Measurements from ENCODE around the gene HSP90B1. TPM values are rescaled to one million over a fixed set of nuclear protein-coding genes. Genes with fewer than 3 reads are reported as not detected.

HSP90B1 gene
- total RNA-seq, 1 donor from 2014 or later, result 250 TPM

DNA sequence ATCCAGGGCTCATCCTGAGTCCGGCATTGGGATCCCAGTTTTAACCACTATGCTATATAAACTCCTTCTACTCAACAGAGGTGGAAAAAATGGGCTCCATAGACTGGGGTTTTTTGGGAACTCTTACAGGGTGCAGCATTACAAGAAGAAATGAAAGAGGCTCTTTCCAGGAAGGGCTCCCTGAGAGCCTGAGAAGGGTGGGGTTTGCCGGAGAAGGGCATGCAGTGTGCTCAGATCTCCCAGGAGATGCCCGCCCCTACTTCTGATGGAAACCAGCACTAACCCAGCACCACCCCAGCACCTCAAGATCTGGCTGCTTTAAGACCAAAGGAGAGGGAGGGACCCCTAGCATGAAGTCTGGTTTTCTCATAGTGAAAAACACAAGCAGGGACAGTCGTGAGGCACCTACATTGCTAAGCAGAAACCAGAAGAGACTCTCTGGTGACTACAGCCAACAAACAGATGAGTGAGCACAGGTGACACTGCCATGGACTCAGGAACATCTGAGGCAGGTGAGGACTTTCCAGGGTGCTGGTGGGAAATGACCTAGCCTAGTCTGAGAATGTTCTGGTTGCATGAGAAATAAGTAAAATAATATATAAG, 43.9 kb upstream of the HSP90B1 start:
- Histone ChIP-seq H3K27ac (no peak overlapping the region), H3K4me1 (no peaks in the 10 kb centered on the region), H3K27me3 (no peaks in the 10 kb centered on the region), H3K4me3 (no peak overlapping the region), H3K9me3 (no peaks in the 10 kb centered on the region), H3K36me3 (no peaks in the 10 kb centered on the region)
- no peak for DNase-seq (ENCODE audit: low spot score in 2 of 2)
- no peak for TF ChIP-seq CTCF (IDR thresholded peaks at IDR 0.05)
- intact Hi-C loops (cut with DNase I), result no loop called here

- Histone ChIP-seq H3K36me3 (no peaks in the 10 kb centered on the region), H3K27ac (no peak overlapping the region), H3K27me3 (no peaks in the 10 kb centered on the region), H3K4me3 (no peak overlapping the region), H3K4me1 (no peaks in the 10 kb centered on the region), H3K9me3 (no peaks in the 10 kb centered on the region)
- TF ChIP-seq CTCF (IDR thresholded peaks at IDR 0.05), result no peak
- intact Hi-C loops (cut with DNase I), result no loop called here
- no peak for DNase-seq (ENCODE audit: low spot score in 2 of 2)
These were observed 42.5 kb upstream of the HSP90B1 start for GRCh38 chr12:103887738-103888137.

DNA sequence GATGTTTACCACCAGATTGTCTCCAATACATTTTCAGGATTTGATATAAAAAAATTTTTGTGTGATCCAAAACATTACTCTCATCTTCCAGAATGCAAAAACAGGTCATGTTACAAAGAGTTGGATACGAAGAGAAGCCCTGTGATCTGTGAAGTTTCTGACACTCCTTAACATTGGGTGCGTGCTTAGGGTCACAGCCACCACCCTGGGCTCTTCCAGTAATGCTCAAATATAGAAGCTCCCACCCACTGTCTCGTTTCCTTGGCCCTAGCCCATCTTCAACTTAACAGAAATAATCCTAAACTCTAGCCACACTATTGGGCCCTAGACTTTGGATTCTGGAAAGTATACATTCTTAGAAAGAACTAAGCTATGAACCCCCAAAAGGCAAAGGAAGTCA, 32.9 kb upstream of the HSP90B1 start:
- intact Hi-C loops (cut with DNase I), result no loop called here
- no peak for DNase-seq (ENCODE audit: low spot score in 2 of 2)

GRCh38 chr12:103901518-103902173, 28.6 kb upstream of the HSP90B1 start:
- H3K9me3 ChIP-seq, result no peaks in the 10 kb centered on the region
- no peak for TF ChIP-seq CTCF (IDR thresholded peaks at IDR 0.05)
- no peaks in the 10 kb centered on the region for H3K36me3 ChIP-seq
- H3K27ac ChIP-seq, result no peak overlapping the region
- intact Hi-C loops (cut with DNase I), result no loop called here
- no peak for DNase-seq (ENCODE audit: low spot score in 2 of 2)
- no peaks in the 10 kb centered on the region for H3K4me1 ChIP-seq
- H3K27me3 ChIP-seq, result no peaks in the 10 kb centered on the region
- H3K4me3 ChIP-seq, result no peak overlapping the region

More for the DNA sequence above, 32.9 kb upstream of the HSP90B1 start:
- TF ChIP-seq CTCF (IDR thresholded peaks at IDR 0.05), result no peak
- Histone ChIP-seq H3K36me3 (no peaks in the 10 kb centered on the region), H3K27me3 (no peaks in the 10 kb centered on the region), H3K4me3 (no peak overlapping the region), H3K27ac (no peak overlapping the region), H3K4me1 (no peaks in the 10 kb centered on the region), H3K9me3 (no peaks in the 10 kb centered on the region)

GRCh38 chr12:103903993-103904392, 26.2 kb upstream of the HSP90B1 start:
- intact Hi-C loops (cut with DNase I), result no loop called here
- H3K27me3 ChIP-seq, result no peaks in the 10 kb centered on the region

More at GRCh38 chr12:103903993-103904392, 26.2 kb upstream of the HSP90B1 start:
- no peak for TF ChIP-seq CTCF (IDR thresholded peaks at IDR 0.05)
- Histone ChIP-seq H3K27ac (no peak overlapping the region), H3K9me3 (no peaks in the 10 kb centered on the region), H3K4me3 (no peak overlapping the region), H3K4me1 (no peaks in the 10 kb centered on the region), H3K36me3 (no peaks in the 10 kb centered on the region)
- DNase-seq (ENCODE audit: low spot score in 2 of 2), result no peak
